ENCODE measurements around the gene GFPT2. TPM values are rescaled to one million over a fixed set of nuclear protein-coding genes. Genes with fewer than 3 reads are reported as not detected.

GFPT2 gene
- total RNA-seq, 2 donors from 2014 or later = 27.3 to 44.5 TPM

DNA sequence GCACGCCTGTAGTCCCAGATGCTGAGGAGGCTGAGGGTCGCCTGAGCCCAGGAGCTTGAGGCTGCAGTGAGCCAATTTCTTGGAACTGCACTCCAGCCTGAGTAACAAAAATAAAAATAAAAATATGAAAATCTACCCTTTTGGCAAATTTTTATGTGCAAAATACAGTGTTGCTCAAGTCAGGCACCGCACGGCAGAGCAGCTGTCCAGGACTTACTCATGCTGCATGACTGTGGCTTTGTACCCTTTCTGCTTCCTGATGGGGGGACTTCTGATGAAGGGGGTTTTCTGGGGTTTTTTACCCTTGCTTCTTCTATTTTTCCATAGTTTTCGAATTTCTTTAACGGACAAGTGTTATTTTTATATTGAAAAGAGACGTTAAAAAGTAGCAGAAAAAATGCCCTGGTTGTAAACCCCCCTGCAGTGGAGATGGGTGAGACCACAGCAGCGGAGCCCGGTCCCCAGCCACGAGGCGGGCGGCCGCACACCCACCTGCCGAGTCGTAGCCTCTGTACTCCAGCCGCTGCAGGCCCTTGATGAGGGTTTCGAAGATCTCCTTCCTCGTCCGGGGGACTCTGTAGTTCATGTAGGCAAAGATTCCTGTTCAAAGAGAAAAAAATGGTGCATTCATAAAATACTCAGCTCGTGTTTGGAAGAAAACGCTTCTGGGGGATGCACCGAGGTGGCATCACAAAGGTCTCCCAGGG is 15.0 kb downstream of the GFPT2 start:
- intact Hi-C loops (cut with DNase I) = no loop called here
- DNase-seq (no peak), ATAC-seq (no peak)

- no peak for ATAC-seq
- intact Hi-C loops (cut with DNase I) = no loop called here
- DNase-seq = no peak
Measured at GRCh38 chr5:180336234-180337020, 16.7 kb downstream of the GFPT2 start.

DNA sequence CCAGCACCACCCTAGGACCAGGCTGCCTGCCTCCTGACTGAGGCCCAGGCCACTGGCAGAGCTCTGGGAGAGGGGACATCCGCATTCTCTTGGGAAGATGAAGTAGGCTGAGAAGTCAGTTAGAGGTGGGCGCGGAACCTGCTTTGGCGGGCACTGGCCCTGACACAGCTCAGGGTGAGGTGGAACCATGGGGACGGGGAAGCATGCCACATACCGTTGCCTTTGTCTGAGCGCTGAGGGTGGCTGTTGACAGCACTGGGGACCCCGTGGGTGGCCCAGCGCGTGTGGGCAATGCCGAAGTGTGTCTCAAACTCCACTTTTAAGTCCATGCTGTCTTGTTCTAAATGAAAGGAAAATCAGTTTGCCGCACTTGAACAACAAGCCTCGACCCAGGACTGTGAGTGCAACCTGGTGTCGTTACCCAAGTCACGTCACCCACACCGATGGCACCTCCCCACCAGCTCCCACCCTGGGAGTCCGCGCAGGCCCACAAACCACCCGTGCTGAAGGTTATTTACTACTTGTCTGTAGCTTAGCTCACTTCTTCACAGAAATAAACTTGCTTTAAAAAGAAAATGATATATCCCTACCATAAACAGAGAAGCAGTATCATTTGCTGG is 17.4 kb downstream of the GFPT2 start:
- intact Hi-C loops (cut with DNase I) = no loop called here
- DNase-seq = no peak
- ATAC-seq = no peak

- DNase-seq (no peak), ATAC-seq (no peak)
- intact Hi-C loops (cut with DNase I) = no loop called here
Measured at GRCh38 chr5:180334751-180335613, 18.2 kb downstream of the GFPT2 start.

GRCh38 chr5:180334176-180334575 is 19.0 kb downstream of the GFPT2 start:
- DNase-seq (no peak), ATAC-seq (no peak)
- intact Hi-C loops (cut with DNase I) = no loop called here

- DNase-seq (no peak), ATAC-seq (peak in 1 of 2 donors; percentile 5)
- intact Hi-C loops (cut with DNase I) = no loop called here
Measured at GRCh38 chr5:180333661-180334060, 19.5 kb downstream of the GFPT2 start.

DNA sequence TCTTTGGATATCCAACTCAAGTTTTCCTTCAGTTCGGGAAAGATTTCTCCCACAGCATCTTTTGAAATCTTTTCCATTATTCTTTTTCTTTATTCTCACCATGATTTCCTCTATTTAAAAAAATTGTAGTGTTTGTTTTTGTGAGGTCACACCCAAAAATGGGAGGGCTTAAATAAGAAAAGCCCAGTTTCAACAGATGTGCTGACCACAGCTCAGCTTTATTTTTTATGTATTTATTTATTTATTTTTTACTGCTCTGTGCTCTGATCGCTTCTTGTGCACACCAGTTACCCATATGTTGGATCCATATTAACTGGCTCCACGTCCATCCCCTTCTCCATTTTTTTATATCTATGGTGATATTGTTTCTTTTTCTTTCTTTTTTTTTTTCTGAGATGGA is 20.3 kb downstream of the GFPT2 start:
- DNase-seq = no peak
- no peak for ATAC-seq
- intact Hi-C loops (cut with DNase I) = no loop called here

DNA sequence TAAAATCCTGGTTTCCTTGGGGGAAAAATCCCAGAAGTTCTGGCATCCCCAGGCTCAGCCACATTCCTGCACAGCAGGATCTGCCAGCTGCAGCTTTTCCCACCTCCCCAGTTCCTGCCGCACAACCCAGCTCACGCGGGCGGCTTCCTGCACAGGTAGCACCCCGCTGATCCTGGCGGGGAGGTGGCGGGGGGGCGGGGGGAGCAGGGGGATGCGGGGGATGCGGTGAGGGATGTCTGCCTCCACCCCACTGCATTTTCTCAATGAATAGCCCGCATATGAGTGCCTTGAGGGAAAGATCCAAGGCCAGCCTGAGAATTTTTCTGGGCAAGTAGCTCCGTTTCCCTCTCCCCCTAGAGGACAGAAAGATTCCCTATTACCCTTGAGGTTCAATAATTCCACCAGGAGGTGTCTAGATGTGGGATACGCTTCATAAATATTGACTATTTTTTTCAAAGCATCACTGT is 21.1 kb downstream of the GFPT2 start:
- DNase-seq = peak; percentile 33
- intact Hi-C loops (cut with DNase I) = no loop called here
- peak in 1 of 2 donors; percentile 5 for ATAC-seq

DNA sequence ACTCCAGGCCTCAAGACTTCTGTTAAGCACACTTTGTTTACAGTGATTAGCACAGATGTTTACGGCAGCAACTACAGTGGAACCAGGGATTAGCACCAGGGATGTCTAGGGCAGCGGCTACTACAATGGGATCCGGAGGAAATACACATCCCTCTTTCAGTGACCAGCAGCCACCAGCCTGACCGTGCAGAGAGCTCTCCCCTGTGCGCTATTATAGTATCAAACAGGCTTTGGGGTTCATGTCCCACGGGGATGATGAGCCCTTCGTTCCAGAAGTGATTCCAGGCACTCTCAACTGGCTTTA is 21.5 kb downstream of the GFPT2 start:
- DNase-seq = peak; percentile 19
- peak in 1 of 2 donors; percentile 0 for ATAC-seq
- intact Hi-C loops (cut with DNase I) = no loop called here

- intact Hi-C loops (cut with DNase I) = no loop called here
- ATAC-seq = peak; percentile 76 to 79
- peak; percentile 76 for DNase-seq
Measured at GRCh38 chr5:180330810-180331646, 22.1 kb downstream of the GFPT2 start.

DNA sequence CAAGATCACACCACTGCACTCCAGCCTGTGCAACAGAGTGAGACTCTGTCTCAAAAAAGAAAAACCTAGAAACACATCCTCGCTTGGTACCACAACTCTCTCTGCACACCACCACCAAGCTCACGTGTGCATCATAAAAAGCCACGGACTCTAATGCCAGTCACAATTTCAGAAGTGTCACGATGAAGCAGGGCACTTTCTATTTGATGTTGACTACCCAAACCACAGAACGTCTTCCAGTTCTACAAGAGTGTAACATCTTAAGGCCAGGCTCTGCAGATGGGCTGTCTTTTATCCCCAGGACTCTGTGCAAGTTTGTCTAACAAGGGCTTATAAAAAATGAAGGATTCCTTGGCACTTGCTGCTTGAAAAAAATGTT is 22.9 kb downstream of the GFPT2 start:
- DNase-seq = peak; percentile 8
- intact Hi-C loops (cut with DNase I) = no loop called here
- no peak for ATAC-seq

GRCh38 chr5:180329606-180330269 is 23.4 kb downstream of the GFPT2 start:
- ATAC-seq (no peak), DNase-seq (peak; percentile 9)
- intact Hi-C loops (cut with DNase I) = no loop called here

GRCh38 chr5:180329138-180329435 is 24.0 kb downstream of the GFPT2 start:
- peak; percentile 12 for DNase-seq
- ATAC-seq = no peak
- intact Hi-C loops (cut with DNase I) = no loop called here

DNA sequence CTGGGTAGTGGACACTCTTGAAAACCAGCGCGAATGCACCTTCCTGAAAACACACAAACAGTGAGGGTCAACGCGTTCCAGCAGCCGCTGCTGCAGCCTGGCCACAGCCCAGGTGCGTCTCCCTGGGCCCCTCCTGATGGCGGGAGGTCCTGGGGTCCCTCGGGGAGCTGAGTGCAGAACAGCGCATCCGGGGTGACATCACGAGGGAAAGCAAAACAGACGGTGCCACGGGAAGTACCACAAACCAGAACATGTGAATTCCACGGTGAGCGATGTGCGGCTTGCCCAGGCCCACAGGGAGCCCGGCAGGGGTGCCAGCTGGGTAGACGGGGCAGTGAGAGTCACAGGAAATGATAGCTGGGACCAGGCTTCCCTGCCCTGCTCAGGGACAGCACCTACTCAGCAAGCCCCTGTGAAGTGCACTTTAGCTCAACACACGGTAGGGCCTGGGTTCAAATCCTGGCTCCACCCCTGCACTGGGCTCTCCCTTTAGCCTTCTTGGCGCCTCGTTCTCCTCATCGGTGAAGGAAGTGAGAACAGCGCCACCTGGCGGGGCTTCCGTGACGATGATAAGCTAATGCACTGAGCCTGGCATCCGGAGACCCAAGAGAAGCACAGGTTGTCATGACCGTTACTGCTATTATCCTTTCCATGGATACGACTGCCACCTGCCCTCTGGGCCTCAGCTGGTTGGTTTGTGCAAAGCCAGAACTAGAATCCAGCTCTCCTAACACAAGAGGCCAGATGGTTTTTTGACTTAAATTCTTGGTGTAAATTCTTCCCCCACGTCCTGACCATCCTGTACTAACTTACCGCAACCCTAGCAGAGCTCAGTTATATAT is 24.6 kb downstream of the GFPT2 start:
- intact Hi-C loops (cut with DNase I) = no loop called here
- ATAC-seq (peak in 1 of 2 donors; percentile 3), DNase-seq (peak; percentile 84)

- DNase-seq (peak; percentile 18), ATAC-seq (no peak)
- intact Hi-C loops (cut with DNase I) = no loop called here
Measured at GRCh38 chr5:180326989-180327565, 26.1 kb downstream of the GFPT2 start.

- intact Hi-C loops (cut with DNase I) = no loop called here
- ATAC-seq = no peak
Measured at GRCh38 chr5:180324601-180324950, 28.6 kb downstream of the GFPT2 start.

GRCh38 chr5:180323941-180324600 is 29.1 kb downstream of the GFPT2 start:
- intact Hi-C loops (cut with DNase I) = no loop called here
- ATAC-seq (peak in 1 of 2 donors; percentile 11), DNase-seq (no peak)

More at GRCh38 chr5:180324601-180324950, 28.6 kb downstream of the GFPT2 start:
- peak; percentile 9 for DNase-seq

Data from left cardiac atrium (tissue), 4 donors.